GM12891 (cell line): ENCODE results near the gene LRTM1. TPM values are rescaled to one million over a fixed set of nuclear protein-coding genes. Genes with fewer than 3 reads are reported as not detected.

Experiments used
- DNase-seq: peaks from one replicate; pipeline ENCODE4 v3.0.0; 2011; ENCODE audit warnings: low spot score; ENCODE audit not compliant: insufficient read length
- FAIRE-seq: peaks from 2 replicates; lab custom pipeline; 2011; peaks lifted over from hg19 to GRCh38; lab: Jason Lieb, UNC
- PAX5 ChIP-seq: IDR thresholded peaks from 2 replicates; pipeline ENCODE4 v1.6.1; 2011; ENCODE audit warnings: low read length, moderate library complexity, mild to moderate bottlenecking; ENCODE audit not compliant: insufficient read depth, severe bottlenecking
- POLR2A ChIP-seq: IDR thresholded peaks from 2 replicates; pipeline ENCODE4 v1.6.1; 2011; ENCODE audit warnings: low read depth, low read length, control low read depth
- POLR2AphosphoS5 ChIP-seq: IDR thresholded peaks from 2 replicates; pipeline ENCODE4 v1.6.1; 2011; ENCODE audit warnings: low read depth, low read length, control low read depth
- POU2F2 ChIP-seq: IDR thresholded peaks from 2 replicates; pipeline ENCODE4 v1.6.1; 2011; ENCODE audit warnings: low read depth, mild to moderate bottlenecking, control low read depth, low read length, moderate library complexity
- SPI1 ChIP-seq: IDR thresholded peaks from 2 replicates; pipeline ENCODE4 v1.6.1; 2011; ENCODE audit warnings: low read depth, low read length, control low read depth
- TAF1 ChIP-seq: IDR thresholded peaks from 2 replicates; pipeline ENCODE4 v1.6.1; 2011; ENCODE audit warnings: low read depth, low read length, control low read depth
- polyA plus RNA-seq: library from polyadenylated mRNA; unstranded; fragments of >200 nt; gene quantifications from one replicate; pipeline ENCODE4 v1.2.1, GENCODE V29; 2012; ENCODE audit warnings: low read depth, missing spikeins, inconsistent platforms; ENCODE audit not compliant: missing spikeins

LRTM1 gene
- polyA plus RNA-seq = not detected

DNA sequence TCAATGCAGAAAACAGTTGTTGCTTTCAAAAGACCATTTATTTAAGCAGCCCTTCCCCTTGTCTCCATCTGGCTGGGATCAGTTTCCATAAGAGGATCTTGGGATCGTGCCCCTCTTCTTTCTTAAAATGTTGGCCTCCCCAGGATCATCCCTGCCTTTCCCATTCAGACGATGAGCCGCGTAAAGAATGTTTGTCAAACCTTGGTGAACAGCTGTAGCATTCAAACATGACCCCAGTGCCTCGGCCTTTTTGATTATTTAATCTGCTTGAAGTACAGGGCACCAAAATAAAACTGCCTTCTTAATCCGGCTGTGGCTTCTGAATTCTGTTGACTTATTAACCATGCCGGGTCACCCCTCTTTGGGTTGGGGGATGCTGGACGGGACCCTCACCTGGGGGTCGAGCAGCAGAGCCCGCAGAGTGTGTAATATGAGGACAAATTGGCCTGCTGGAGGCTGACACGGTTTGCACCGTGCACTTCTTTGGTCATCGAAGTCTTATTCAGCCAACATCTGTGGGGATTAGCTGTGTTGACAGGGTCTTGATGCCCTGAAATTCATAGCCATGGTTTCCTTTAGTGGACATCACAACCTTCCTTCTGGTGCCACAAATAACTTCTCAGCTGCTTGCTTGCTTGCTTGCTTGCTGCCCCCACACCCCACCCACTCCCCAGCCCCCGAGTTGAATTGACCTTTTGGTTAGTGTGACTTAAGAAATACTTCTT lies at the start of gene LRTM1:
Gene LRTM1, minus strand, starts transcription at position 14 of the 725 bp plus-strand sequence. CDS start 148 bp downstream, outside the sequence.
- TF ChIP-seq PAX5 = no peak
- no peak for TF ChIP-seq POLR2AphosphoS5
- no peak for TF ChIP-seq POU2F2
- no peak for TF ChIP-seq TAF1
- TF ChIP-seq SPI1 = no peak
- TF ChIP-seq POLR2A = no peak
- FAIRE-seq (no peak), DNase-seq (no peak)

DNA sequence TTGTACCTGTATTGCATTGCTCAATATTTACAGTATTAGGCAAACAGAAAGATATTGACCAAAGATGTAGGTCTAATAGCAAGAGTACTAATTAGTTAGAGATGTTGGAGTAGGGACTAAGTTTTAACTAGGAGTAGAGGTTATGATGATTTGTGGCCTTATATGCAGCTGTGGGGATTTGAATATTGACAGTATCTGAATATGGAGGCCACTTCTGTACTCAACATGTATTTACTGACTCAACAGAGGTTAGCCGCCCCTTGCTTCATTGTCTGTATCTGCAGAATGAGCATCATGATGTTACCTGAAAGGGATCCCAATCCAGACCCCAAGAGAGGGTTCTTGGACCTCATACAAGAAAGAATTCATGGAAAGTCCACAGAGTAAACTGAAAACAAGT lies 49.6 kb upstream of the LRTM1 start:
- FAIRE-seq (no peak), DNase-seq (no peak)
- TF ChIP-seq POU2F2 (no peak), SPI1 (no peak), PAX5 (no peak), POLR2AphosphoS5 (no peak), POLR2A (no peak)

DNA sequence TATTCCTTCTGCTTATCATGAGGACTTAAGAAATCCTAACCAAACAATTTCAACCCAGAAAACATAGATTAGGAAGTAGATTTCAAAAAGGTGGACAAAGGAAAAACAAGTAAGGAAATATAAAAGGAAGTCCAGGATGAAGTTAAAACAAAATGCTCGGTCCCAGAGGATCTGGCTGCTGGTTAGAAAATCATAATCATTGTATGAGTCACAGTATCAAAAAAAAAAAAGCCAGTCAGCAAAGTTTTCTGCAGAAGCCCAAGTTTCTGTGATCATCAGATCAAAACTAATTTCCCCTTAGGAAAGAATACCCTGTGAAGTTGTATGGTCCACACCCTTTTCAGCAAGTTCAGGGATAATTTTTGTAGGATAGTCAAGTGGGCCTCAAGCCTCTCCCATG lies 43.0 kb upstream of the LRTM1 start:
- no peak for FAIRE-seq
- TF ChIP-seq PAX5 (no peak), TAF1 (no peak), SPI1 (no peak), POLR2AphosphoS5 (no peak), POU2F2 (no peak), POLR2A (no peak)

GRCh38 chr3:54969652-54970051 lies 41.8 kb upstream of the LRTM1 start:
- DNase-seq (no peak), FAIRE-seq (no peak)
- no peak for TF ChIP-seq POU2F2

More for the DNA sequence above, 43.0 kb upstream of the LRTM1 start:
- no peak for DNase-seq

DNA sequence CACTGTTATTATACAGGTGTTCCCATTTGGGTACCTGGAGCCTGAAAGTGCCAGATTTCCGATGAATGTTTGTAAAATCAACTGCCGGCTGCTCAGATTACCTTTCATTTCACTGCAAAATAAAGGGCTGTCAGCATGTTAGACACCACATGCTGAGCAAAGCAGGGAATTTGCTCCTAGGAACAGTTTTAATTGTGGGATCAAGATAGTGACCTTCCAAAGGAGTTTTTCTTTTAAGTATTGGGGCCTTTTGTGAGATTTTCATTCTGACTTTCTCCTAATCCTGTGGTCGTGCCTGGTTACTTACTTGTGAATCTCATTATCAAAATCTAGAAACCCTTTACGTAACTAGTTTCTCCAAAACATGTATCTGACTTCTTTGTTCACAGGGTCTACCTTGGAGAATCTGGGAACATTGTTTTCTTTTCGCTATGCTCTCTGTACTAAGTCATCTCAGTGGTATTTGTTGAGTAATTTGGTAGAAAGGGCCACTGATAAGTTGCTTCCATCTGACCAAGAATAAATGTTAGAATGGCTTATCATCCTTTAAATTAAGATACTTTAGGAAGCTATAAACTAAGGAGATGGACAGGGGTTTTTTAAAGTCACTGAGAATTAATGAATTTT lies 40.8 kb upstream of the LRTM1 start:
- DNase-seq (no peak), FAIRE-seq (no peak)
- TF ChIP-seq TAF1 = no peak
- no peak for TF ChIP-seq POU2F2
- TF ChIP-seq POLR2AphosphoS5 = no peak
- TF ChIP-seq PAX5 = no peak
- TF ChIP-seq SPI1 = no peak
- no peak for TF ChIP-seq POLR2A

GRCh38 chr3:54967731-54968161 lies 39.9 kb upstream of the LRTM1 start:
- DNase-seq = no peak
- TF ChIP-seq POLR2A (no peak), TAF1 (no peak), POU2F2 (no peak)
- FAIRE-seq = no peak

- DNase-seq (no peak), FAIRE-seq (no peak)
- TF ChIP-seq POU2F2 = no peak
- no peak for TF ChIP-seq POLR2A
- no peak for TF ChIP-seq POLR2AphosphoS5
Measured at GRCh38 chr3:54966979-54967378, 39.1 kb upstream of the LRTM1 start.

DNA sequence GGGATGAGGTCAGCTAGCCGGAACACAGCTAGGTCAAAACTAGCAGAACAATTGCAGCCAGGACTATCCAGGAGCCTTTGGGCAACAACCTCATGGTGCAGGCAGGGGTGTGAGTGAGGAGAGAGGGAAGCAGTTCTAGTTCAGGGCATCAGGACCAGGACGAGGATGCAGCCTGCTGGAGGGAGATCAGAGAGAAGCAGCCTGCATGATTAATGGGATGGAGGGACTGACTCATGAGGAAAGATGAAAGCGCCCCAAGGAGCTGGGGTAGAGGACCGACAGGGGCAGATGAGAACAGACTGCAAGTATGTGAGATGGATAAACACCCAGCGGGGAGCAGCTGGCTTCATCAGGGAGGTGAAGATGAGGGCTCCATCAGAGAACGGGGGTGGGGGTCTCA lies 37.9 kb upstream of the LRTM1 start:
- TF ChIP-seq POLR2AphosphoS5 (no peak), POLR2A (no peak), TAF1 (no peak), SPI1 (no peak), PAX5 (no peak), POU2F2 (no peak)
- FAIRE-seq (no peak), DNase-seq (no peak)

GRCh38 chr3:54964081-54964480 lies 36.2 kb upstream of the LRTM1 start:
- FAIRE-seq (no peak), DNase-seq (no peak)
- TF ChIP-seq TAF1 (no peak), POLR2AphosphoS5 (no peak), PAX5 (no peak), SPI1 (no peak), POU2F2 (no peak), POLR2A (no peak)

DNA sequence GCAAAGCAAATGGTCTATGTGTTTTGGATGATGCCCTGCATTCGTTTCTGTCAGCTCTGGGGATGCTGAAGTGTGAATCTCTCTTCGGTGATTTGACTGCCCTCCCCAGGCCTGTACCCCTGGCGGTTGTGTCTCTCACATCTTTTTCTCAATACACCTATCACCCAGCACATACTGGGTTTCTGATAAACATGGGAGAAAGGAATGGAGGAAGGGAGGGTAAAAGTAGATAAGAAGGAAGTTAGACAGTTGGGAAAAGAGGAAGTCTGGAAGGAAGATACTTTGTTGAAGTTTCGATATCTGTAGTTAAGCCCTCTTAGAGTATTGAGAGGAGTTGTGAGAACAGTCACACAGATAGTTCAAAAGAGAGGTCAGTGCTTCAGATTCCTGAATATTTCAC lies 35.8 kb upstream of the LRTM1 start:
- no peak for DNase-seq
- FAIRE-seq = no peak
- TF ChIP-seq TAF1 (no peak), POLR2AphosphoS5 (no peak), POU2F2 (no peak), PAX5 (no peak), SPI1 (no peak), POLR2A (no peak)
